GM12891 (cell line): ENCODE data around the gene TRAF7.
"Not testable (repeated sequence)": the region's sequence is repeated elsewhere in the genome, so short reads cannot be mapped to it uniquely, and the experiment has no call there.

Source experiments
- POLR2AphosphoS5 ChIP-seq: IDR thresholded peaks from 2 replicates; pipeline ENCODE4 v1.6.1; 2011; ENCODE audit warnings: low read depth, low read length, control low read depth
- SPI1 ChIP-seq: IDR thresholded peaks from 2 replicates; pipeline ENCODE4 v1.6.1; 2011; ENCODE audit warnings: low read depth, low read length, control low read depth

DNA sequence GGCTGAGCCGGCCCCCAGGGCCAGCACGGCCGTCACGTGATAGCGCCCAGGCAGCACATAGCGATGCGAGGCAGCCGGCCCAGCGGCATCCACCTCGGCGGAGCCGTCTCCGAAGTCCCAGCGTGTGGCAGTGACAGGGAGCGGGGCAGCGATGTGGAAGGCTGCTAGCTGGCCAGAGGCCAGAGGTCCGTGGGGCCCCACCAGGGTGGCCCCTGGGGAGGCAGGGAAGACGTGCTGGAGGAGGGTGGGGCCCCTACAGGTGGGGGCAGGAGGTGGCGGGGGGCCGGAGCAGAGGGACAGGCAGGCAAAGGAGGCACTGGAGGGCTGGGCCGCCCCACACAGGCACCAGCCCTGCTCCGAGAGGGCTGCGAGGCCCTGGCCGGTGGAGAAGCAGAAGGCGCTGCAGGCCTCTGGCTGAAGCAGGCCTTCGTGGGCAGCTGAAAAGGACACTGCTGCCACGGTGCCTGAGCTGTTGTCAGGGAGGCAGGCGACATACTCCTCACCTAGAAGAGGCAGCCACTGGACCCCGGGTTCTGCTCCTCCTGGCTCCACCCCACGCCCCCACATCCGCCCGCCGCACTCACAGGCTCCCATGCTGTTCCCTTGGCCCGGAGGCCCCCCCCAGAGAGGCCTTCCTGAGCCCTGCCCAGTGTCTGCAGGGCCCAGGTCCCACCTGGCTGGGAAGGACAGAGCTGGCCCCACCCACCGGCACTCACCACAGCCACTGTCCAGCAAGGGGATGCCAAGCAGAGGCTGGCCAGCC, 37.4 kb upstream of the TRAF7 start:
- not testable (repeated sequence) for TF ChIP-seq SPI1, POLR2AphosphoS5
